ENCODE data around the gene SEL1L3.

- TF ChIP-seq, protein P1, sequence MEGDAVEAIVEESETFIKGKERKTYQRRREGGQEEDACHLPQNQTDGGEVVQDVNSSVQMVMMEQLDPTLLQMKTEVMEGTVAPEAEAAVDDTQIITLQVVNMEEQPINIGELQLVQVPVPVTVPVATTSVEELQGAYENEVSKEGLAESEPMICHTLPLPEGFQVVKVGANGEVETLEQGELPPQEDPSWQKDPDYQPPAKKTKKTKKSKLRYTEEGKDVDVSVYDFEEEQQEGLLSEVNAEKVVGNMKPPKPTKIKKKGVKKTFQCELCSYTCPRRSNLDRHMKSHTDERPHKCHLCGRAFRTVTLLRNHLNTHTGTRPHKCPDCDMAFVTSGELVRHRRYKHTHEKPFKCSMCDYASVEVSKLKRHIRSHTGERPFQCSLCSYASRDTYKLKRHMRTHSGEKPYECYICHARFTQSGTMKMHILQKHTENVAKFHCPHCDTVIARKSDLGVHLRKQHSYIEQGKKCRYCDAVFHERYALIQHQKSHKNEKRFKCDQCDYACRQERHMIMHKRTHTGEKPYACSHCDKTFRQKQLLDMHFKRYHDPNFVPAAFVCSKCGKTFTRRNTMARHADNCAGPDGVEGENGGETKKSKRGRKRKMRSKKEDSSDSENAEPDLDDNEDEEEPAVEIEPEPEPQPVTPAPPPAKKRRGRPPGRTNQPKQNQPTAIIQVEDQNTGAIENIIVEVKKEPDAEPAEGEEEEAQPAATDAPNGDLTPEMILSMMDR (conservative IDR thresholded peaks at IDR 0.05 in 1 of 2, IDR thresholded peaks at IDR 0.05 in 1 of 2; ENCODE audit: low read depth in 1 of 2, low read length in 2 of 2): no peak
- TF ChIP-seq EZH2 (IDR thresholded peaks at IDR 0.05; ENCODE audit: low read length, missing control alignments): no peak
Measured at GRCh38 chr4:25857851-25858400, 4.9 kb downstream of the SEL1L3 start.
